Measurements from ENCODE around the gene PDE11A.

- TF ChIP-seq POLR2A (IDR thresholded peaks at IDR 0.05) (no peak), CTCF (IDR thresholded peaks at IDR 0.05) (no peak)
Observed at GRCh38 chr2:177675350-177675821, 397.2 kb downstream of the PDE11A start.
